DMS 273 treated with DMSO at 0.1 percent for 48 hours (cell line): ENCODE measurements around the gene LMX1A.

Experiments used
- DNase-seq: peaks from one replicate; lab custom pipeline; 2025; lab: John Stamatoyannopoulos, UW

The LMX1A gene

DNA sequence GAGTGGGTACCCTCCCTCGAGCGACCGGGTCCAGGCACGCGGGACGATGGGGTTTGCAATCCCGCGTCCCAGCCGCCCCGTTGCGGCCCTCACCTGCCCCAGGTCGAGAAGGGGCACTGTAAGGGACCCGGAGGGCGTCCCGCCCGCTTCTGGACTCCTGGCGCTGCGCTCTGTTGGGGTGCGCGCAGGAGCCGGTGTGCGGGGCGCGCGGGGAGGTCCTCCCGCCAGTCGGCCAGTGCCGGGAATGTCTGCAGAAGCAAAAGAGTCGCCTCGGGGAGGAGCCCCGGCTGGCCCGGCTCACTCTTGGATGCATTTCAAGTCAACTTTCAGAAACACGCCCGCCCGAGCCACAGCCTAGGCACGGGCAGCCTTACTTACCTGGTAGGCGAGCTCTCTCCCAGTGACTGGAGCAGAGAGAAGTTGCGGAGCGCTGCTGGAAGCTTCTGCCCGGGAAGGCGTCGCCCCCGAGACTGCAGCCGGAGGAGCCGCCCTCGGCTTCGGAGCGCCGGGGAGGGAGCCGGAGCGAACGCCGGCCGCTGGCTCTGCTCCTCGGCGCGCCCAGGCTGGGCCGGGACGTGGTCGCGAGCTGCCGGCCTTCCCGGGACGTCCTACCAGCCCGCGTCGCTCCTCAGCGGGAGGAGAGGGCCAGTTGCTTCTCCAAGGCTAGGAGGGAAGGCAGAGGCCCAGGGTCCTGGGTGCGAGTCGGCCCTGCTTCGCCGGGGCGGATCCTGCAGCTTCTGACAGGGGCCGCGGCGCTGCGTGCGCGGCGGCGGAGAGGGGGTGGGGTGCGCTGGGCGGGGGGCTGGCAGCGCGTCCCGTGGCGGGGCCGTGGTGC, at the start of gene LMX1A:
Gene LMX1A, minus strand, starts transcription at position 739 of the 835 bp plus-strand sequence. CDS start 1,156 bp downstream, outside the sequence.
- DNase-seq = peak; percentile 9

DNA sequence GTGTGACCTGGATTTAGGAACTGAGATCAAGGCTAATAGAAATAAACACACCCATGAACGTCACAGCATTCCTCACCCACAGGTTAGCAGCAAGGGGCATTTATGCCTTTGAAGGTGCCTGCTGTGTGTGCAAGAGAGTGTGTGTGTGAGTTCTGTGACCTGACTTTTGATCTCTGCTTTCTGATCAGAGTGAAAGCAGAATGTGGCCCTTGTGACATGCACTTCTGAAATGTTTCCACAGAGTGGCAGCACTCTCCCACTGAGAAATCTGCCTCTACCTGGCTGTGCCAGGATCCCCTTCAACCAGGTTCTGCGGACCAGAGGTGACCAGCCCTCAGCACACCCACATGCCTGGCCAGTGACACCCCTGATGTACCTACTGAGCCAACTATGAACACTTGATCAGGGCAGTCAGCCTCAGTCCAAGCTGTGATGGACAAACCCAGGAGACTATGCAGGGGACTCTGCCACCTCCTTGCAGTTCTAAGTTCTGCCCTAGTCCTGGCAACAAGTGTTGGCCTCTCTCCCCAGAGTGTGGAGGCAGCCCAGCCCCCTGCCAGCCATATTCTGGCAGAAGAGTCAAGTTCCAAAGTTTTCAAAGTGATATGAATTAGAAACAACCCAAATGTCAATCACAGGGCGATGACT, 47.4 kb upstream of the LMX1A start:
- peak; percentile 8 for DNase-seq

DNA sequence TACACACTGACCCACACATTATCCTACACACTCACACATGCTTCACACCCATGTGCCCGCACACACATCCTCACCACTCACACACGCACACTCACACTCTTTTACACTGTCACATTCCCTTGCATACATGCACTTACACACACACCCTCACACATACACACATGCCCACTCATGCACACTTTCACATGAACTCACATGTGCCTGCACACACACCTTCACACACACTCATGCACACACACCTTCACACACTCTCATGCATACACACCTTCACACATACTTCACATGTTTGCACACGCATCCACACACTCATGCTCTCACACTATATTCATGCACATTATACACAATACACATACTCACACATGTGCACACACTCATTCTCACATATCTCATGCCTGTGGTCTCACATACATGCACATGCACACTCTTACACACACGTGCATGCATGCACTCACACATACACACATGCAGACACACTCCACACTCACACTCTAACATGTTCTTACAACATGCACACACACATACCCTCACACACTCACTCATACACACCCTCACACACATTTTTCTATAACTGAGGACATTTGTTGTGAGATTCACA, 46.1 kb upstream of the LMX1A start:
- DNase-seq = no peak

DNA sequence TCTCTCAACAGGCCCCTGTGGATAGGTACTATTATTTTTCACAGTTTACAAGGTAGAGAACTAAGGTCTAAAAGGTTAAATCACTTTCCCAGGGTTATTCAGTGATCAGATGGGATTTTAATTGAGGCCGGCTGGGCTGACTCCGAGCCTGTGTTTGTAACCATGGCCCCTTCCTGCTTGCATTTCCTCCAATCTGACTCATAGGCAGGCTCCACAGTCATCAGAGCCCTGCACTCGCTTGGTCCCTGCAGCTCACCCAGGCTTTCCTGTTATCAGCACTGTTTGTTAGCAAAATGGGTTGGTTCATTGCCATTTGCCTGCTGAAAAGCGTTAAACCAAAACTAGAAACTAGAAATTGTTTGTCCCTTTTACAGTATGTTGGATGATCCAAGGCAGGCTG, 41.4 kb upstream of the LMX1A start:
- no peak for DNase-seq

DNA sequence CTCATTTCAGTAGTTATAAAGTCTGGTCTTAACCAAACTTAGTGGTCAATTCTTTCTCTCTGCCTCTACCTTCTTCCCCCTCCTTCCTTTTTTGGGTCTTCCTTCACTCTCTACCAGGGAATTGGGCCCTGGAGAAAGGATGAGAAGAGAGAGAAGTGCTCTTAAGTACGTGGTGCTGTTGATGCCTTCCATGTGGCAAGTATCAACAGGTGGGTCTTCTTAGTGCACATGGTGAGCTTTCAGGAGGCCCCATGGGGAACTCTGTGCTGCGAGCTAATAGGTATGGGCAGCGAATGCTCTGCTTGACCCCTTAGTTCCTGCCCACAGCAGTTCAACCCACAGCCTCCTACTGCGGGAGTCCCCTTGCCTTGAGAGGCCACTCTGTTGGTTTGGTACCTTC, 39.4 kb upstream of the LMX1A start:
- peak; percentile 55 for DNase-seq

DNA sequence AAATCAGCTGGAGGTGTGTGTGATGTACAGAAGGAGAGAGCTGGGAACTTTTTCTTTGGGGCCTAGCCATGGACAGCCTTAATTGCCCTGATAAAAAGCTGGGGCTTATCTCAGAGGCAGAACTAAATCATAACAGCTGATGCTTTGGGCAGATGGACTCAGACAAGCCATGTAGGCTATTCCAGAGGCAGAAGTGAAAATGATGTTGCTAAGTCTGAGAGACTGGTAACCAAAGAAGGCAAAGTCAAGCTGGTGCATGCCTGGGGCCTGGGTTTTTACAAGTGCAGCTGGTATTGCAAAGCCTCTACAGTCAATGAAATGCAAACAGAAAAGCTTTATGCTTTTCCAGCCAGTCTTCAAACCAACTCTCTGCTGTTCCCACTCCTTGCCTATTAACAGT, 39.0 kb upstream of the LMX1A start:
- DNase-seq = peak; percentile 96

DNA sequence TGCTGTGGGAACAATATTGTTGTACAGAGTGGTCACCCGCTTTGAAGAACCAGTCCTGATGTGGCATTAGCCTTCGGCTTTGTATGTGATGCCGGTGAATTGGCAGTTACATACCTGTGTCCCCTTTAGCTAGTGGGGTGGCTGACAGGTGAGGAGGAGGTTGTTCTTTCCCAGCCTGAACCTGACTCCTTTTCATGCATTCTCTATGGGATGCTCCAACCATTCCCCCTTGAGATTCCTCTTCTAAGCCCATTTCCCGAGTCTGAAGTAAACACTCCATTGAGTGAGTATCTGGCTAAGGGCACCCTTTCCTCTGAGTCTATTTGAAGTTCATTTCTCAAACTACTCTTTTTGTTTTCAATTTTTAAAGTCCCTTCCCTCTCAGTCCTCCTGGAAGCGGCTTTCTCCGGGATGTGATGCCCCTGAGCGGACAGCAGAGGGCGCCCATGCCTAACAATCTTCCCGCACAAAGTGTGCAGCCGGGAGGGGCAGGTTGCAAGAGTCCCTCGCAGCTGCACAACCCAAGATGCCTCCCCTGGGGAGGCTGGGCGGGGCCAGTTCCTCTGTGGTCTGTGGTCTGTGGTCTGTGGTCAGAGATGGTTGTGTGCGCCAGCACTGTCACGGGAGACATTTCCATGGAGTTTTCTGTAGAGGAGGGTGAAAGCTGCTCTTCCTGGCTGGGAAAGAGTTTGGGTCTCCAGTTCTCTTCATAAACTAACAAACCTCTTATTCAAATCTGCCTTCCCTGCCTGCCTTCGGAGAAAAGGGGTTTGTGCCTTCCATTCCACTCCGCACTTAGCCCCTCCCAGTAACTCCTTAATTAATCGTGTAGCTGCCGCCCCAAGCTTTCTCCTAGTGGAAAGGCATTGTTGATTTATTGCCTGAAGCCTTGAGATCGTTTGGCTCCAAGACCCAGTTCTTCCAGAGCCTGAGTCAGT, 36.4 kb upstream of the LMX1A start:
- DNase-seq = peak; percentile 23

DNA sequence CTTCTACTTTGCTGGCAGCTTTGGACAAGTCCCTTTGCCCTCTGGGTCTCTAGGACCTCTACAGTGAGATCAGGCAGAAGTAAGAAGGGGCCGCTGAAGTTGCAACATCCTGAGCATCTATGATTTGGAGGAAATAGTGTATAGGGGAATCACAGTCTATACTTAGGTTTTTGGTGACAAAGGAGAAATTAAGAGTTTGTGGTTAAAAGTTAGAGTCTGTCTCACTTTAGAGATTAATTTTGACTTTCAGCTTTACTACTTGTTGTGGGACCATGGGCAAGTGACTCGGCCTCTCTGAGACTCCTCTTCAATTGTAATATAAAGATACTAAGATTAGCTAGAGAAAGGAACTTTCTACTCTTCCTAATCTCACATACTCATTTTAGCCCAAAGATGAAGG, 33.1 kb upstream of the LMX1A start:
- no peak for DNase-seq

DNA sequence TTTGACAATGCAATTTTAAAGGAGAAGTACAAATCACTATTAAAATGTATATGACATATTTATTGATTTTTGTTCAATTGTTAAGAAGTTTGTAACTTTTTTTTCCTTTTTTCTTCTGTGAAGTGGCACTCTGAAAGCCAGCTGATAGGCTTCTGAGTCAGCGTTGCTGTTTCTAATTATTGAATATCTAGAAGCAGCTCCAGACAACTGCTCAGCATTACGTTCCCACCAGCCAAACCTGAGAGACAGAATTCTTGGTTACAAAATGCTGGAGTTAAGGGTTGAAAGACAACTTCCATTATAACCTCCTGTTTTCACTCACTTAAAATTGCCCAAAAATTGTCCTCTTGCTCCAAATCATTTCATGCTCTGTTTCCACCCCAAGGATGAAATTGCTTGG, 31.4 kb upstream of the LMX1A start:
- no peak for DNase-seq

DNA sequence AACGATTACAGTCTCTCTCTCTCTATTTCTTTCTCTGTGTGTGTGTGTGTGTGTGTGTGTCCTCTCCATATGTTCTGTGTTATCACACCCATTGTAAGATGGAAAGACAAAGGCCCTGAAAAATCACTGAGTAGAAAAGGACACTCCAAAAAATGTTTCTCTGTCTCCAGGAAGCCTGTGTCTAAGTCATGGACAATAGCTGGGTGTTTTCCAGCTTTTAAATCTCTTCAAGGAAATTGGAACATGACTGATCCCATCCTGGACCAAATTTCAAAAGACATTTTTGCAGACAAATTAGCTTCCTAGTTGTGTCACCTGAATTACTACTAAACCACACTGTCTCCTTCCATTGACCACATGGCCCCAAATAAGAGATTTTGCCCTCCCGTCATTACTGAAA, 31.0 kb upstream of the LMX1A start:
- DNase-seq = no peak

DNA sequence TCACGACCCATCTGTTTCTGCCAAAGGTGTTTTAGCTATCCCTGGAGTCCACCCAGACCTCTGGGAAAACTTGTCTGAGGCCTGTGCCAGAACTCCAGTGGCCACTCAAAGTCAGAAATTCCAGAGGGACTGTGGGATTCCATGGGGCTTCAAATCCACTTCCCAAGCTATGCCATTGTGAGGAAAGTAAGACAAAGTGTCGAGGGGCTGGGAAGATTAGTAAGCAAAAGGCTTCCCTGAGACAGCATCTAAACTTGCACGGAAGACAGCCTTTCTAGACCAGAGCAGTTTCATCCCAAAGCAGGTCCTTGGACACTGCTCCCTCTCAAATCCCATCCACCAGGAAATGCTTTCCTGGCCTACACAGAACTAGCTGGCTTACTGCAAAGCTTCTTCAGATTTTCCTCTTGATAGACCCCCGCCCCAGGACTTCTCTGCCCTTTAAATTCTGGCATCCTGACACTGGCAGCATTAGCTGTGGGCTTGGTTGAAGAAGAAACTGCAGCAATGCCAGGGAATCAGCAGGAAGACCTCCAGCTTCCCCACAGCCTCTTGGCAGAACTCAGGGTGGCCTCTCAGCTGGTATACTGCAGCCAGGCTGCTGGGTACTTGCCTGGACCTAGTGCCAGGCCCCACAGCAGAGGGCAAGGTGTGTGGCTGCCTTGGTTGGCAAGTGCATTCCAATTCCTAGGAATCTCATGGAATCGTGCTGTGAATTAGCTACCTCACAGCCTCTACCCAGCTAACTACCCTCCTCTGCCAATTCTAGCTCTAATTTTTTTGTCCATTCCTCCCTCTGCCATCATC, 27.3 kb upstream of the LMX1A start:
- DNase-seq = no peak

DNA sequence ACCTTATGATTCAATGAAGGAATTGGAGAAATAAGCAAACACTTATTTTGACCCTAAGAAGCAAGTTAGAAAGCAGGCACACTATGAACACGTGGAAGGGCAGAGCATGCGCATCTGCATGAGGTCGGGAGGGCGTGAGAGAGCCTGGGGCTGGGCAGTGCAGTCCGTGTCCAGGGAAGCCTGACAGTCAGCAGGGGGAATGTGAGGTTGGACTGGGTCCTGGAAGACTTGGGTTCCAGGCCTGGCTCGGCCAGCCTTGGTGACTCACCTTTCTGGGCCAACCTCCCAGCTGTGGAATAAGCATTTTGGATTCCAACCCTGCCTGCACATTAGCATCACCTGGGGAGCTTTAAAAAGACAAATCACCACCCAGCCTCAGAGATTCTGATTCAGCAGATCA, 26.6 kb upstream of the LMX1A start:
- no peak for DNase-seq

DNA sequence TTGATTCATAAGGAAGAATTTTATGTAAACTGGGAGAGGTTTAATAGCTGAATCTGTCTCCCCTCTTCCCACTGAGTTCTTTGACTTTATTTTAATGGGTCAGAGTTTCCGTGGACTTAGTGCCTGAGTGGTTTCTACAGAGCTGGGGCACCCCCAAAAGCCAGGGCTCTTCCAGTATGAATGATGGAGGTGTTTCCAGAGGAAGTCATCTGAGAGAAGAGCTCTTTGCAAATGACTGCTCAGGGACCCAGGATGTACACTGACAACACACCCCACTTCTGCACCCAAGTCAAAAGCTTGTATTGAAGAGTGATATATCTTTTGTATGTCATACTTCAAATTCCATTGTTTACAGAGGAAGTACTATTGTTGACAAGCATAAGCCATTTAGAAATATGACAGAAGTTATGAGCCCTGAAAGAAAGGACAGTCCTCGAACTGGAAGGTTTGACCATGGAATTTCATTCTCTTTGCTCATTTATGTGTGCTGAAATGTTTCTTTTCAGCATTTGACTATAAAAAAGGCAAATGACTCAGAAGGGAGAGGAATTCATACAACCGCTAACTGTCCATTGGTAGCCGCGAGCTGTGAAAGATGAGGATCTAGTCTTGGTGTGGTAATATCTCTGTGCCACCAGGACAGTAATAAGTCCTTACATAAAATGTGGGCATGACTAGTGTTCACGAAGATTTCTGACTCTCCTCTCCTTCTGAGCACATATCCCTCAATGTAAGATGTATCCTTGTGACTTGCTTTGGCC, 25.4 kb upstream of the LMX1A start:
- DNase-seq = no peak

DNA sequence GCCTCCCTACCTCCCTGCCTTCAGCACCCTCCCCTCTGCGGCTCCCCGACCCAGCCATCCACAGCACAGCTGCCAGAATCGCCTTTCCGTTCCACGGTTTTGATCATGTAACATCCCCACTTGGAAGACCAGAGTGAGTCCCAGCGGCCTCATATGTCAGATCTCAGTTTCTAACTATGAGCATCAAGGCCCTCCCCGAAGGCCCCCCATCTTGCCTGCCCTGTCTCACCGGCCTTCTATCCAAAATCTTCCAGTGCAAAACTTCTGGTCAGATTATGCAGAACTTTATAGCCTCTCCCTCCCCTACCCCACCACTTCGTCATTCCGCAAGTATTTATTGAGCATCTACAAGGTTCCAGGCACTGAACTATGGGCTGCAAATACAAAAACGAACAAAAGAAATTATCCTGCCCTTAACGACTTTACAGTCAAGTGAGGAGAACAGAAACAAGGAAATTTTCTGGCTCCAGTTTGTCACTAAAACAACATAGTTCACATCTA, 20.3 kb upstream of the LMX1A start:
- DNase-seq = no peak

DNA sequence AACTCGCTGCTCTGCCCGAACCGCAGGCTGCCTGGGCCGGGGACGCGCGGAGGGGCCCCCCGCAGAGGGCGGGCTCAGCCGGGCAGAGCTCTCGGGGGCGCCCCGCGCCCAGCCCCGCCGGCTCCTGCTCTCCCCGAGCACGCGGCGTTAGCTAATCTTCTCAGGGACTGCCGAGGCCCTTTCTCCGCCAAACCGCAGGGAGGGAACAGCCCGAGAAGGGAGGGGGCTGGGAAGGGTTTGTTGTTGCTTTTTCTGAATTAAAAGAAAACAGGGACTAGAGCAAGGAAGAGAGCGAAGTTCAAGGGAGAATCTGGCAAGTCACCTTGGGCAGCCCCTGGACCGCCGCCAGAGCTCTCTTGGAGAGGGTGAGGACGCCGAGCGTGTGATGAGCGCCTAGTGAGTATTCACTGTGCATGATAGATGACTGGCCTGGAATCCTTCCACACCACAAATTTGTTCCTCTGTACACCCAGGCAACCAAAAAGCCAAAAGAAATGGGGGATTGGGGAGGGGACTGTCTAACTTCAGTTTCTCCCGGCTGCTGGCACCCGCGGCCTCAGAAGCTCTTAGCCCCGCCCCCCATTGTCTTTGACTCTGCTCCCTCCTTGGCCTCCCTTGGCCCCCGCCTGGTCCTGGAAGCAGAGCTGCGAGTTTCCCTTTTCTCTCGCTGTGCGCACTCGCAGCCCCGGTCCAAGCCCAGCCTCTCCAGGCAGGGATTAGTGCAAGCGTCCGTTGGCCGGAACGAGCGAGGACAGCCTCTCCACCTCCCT, 19.7 kb upstream of the LMX1A start:
- DNase-seq = peak; percentile 8

DNA sequence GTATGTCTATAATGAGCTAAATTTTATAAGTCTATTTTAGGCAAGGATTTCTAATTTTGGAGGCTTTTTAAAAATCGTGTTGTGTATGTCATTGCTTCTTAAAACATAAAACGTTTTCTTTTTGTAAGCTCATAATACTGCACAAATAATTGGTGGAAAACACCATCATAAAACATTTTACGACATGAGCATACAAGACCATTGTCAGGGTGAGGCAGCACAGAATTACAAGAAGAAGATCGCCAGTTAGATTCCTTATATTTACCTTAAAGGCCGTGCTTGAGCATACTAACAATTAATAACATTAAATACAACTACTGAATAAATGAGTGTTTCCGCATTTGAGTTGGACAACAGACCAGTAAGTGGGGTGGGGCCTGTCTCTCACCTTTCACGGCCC, 19.1 kb upstream of the LMX1A start:
- no peak for DNase-seq

DNA sequence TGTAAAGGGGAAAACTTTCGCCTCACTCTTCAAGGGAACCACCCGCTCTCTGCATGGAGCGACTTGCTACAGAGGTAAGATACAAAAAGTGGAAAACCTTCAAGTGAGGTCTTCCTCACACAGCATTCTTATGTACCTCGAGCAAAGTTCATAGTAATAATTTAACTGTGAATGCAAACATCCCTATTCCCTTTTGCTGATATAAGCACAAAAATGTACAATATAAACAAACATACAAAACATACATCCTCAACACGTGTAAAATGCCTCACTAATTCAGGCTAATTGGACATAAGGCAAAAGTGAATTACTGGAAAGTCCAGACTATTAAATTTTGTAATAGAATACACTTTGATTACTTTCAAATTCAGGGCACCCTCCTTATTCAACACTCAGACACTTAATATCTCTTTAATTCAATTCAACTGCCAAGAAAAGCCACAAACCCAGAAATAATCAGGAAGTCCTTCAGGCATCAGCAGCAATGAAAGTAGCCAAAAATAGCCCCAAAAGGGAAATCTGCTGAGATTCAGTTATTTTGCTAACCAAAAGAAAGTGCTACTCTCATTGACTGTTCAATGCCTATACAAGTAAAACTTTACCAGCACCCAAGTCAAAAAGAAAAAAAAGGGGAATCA, 15.2 kb upstream of the LMX1A start:
- no peak for DNase-seq

DNA sequence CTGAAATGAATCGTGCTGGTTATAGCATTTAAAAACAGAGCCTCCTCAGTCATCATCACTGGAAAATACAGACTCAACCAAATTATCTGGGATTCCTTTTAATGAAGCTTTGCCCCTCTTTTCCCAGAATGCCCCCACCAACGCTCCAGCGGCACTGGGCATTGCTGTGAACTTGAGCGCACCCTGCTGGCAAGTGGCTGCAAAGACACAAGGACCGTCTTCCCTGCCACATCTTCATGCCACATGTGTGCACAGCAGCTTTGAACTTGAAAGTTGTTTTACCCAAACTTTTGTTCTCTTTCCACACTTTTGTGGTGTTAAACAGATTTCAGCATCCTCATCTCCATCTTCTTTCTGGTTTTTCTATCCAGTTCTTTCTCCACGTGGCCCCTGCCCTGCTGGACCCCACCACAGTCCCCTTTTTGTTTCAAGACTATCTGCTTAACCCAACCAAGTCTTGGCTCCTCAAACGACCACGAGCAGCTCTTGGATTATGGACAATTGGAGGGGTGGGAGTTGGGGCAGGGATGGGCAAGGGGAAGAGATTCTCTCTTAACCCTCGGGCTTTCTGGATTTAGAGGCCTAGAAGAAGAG, 12.8 kb upstream of the LMX1A start:
- peak; percentile 4 for DNase-seq
